Astrocyte (in vitro differentiated cells and primary cell): ENCODE results near the gene MSLN. TPM values are rescaled to one million over a fixed set of nuclear protein-coding genes. Genes with fewer than 3 reads are reported as not detected.
A peak's percentile ranks its signal among the peaks of the same experiment; 100 is the strongest.

Experiments
- DNase-seq: peaks from one replicate; pipeline ENCODE4 v3.0.0-alpha.2; 2010; ENCODE audit warnings: low read depth
- FAIRE-seq: peaks from 2 replicates; lab custom pipeline; 2011; peaks lifted over from hg19 to GRCh38; lab: Jason Lieb, UNC
- H2AFZ ChIP-seq: 2 replicates; pipeline ENCODE4 v1.6.0; 2012; ENCODE audit warnings: low read depth, low read length, inconsistent platforms
- H3K27ac ChIP-seq: 2 replicates; pipeline ENCODE4 v1.5.1; 2011; ENCODE audit warnings: low read depth, low read length, inconsistent platforms
- H3K27me3 ChIP-seq: 2 replicates; pipeline ENCODE4 v1.6.0; 2011; ENCODE audit warnings: low read length, inconsistent platforms; ENCODE audit not compliant: insufficient read depth
- H3K36me3 ChIP-seq: 2 replicates; pipeline ENCODE4 v1.5.1; 2011; ENCODE audit warnings: low read length, inconsistent platforms; ENCODE audit not compliant: insufficient read depth
- H3K4me1 ChIP-seq: 2 replicates; pipeline ENCODE4 v1.5.1; 2011; ENCODE audit warnings: low read length, inconsistent platforms; ENCODE audit not compliant: insufficient read depth
- H3K4me2 ChIP-seq: 2 replicates; pipeline ENCODE4 v1.6.0; 2012; ENCODE audit warnings: low read length, inconsistent platforms
- H3K4me3 ChIP-seq: 2 replicates; pipeline ENCODE4 v1.5.1; 2011; ENCODE audit warnings: low read depth, mild to moderate bottlenecking, low read length, inconsistent platforms; ENCODE audit not compliant: insufficient read depth
- H3K79me2 ChIP-seq: 2 replicates; pipeline ENCODE4 v1.6.0; 2012; ENCODE audit warnings: mild to moderate bottlenecking, low read length, inconsistent platforms; ENCODE audit not compliant: insufficient read depth
- H3K9ac ChIP-seq: 2 replicates; pipeline ENCODE4 v1.6.0; 2012; ENCODE audit warnings: mild to moderate bottlenecking, low read length, inconsistent platforms
- H3K9me3 ChIP-seq: 2 replicates; pipeline ENCODE4 v1.5.1; 2012; ENCODE audit warnings: low read depth, mild to moderate bottlenecking, low read length, inconsistent platforms; ENCODE audit not compliant: insufficient read depth
- H4K20me1 ChIP-seq: 2 replicates; pipeline ENCODE4 v1.6.0; 2012; ENCODE audit warnings: low read length, inconsistent platforms; ENCODE audit not compliant: insufficient read depth
- H3K27ac Mint-ChIP-seq: one replicate; pipeline ENCODE4 v1.8.0; 2021; ENCODE audit warnings: mild to moderate bottlenecking, mixed read lengths; ENCODE audit not compliant: unreplicated experiment
- H3K27me3 Mint-ChIP-seq: one replicate; pipeline ENCODE4 v1.8.0; 2021; ENCODE audit warnings: low read depth, mixed read lengths; ENCODE audit not compliant: unreplicated experiment
- H3K36me3 Mint-ChIP-seq: one replicate; pipeline ENCODE4 v1.8.0; 2021; ENCODE audit warnings: low read depth, mixed read lengths; ENCODE audit not compliant: unreplicated experiment
- H3K4me1 Mint-ChIP-seq: one replicate; pipeline ENCODE4 v1.8.0; 2021; ENCODE audit warnings: low read depth, mixed read lengths; ENCODE audit not compliant: unreplicated experiment
- H3K4me3 Mint-ChIP-seq: one replicate; pipeline ENCODE4 v1.8.0; 2021; ENCODE audit warnings: mild to moderate bottlenecking, moderate library complexity, mixed read lengths; ENCODE audit not compliant: unreplicated experiment
- H3K9me3 Mint-ChIP-seq: one replicate; pipeline ENCODE4 v1.8.0; 2021; ENCODE audit warnings: mild to moderate bottlenecking, mixed read lengths; ENCODE audit not compliant: unreplicated experiment
- EZH2 ChIP-seq: IDR thresholded peaks from 2 replicates; pipeline ENCODE4 v1.6.1; 2012; ENCODE audit warnings: mild to moderate bottlenecking, low read length, inconsistent platforms; ENCODE audit not compliant: insufficient read depth
- total RNA-seq: library from RNA; stranded (reverse); gene quantifications from 2 replicates; pipeline ENCODE4 v1.2.1, GENCODE V29; 2021
- TF ChIP-seq, protein P1 (sequence below): IDR thresholded peaks from 2 replicates; pipeline ENCODE4 v1.5.1; 2011; ENCODE audit warnings: low read depth, mild to moderate bottlenecking, inconsistent platforms, low read length, moderate library complexity; ENCODE audit not compliant: insufficient read depth

MSLN gene
- total RNA-seq, 1 donor from 2014 or later = not detected

GRCh38 chr16:787321-787966, 26.9 kb downstream of the MSLN start:
- Mint-ChIP-seq H3K36me3 (peaks cover 7% of the 10 kb centered on the region), H3K27me3 (no peaks in the 10 kb centered on the region), H3K27ac (peak overlapping the region; percentile 85), H3K4me3 (peak overlapping the region; percentile 88), H3K4me1 (no peaks in the 10 kb centered on the region), H3K9me3 (no peaks in the 10 kb centered on the region)
- peak overlapping the region; percentile 92 for H3K4me3 ChIP-seq
- no peaks in the 10 kb centered on the region for H3K9me3 ChIP-seq
- H2AFZ ChIP-seq = peak overlapping the region; percentile 66
- H4K20me1 ChIP-seq = peaks cover 36% of the 10 kb centered on the region
- TF ChIP-seq EZH2 = no peak
- TF ChIP-seq, protein P1, sequence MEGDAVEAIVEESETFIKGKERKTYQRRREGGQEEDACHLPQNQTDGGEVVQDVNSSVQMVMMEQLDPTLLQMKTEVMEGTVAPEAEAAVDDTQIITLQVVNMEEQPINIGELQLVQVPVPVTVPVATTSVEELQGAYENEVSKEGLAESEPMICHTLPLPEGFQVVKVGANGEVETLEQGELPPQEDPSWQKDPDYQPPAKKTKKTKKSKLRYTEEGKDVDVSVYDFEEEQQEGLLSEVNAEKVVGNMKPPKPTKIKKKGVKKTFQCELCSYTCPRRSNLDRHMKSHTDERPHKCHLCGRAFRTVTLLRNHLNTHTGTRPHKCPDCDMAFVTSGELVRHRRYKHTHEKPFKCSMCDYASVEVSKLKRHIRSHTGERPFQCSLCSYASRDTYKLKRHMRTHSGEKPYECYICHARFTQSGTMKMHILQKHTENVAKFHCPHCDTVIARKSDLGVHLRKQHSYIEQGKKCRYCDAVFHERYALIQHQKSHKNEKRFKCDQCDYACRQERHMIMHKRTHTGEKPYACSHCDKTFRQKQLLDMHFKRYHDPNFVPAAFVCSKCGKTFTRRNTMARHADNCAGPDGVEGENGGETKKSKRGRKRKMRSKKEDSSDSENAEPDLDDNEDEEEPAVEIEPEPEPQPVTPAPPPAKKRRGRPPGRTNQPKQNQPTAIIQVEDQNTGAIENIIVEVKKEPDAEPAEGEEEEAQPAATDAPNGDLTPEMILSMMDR = no peak
- H3K79me2 ChIP-seq = peaks cover 42% of the 10 kb centered on the region
- H3K36me3 ChIP-seq = no peaks in the 10 kb centered on the region
- DNase-seq = no peak
- H3K4me2 ChIP-seq = peak overlapping the region; percentile 97
- no peaks in the 10 kb centered on the region for H3K27me3 ChIP-seq
- H3K4me1 ChIP-seq = peaks cover 20% of the 10 kb centered on the region
- peak overlapping the region; percentile 38 for H3K27ac ChIP-seq
- H3K9ac ChIP-seq = peak overlapping the region; percentile 88
- no peak for FAIRE-seq

- H3K36me3 Mint-ChIP-seq = peaks cover 7% of the 10 kb centered on the region
- peak within 1 kb of the TSS; percentile 88 for H3K9ac ChIP-seq
- no peaks in the 10 kb centered on the region for H3K9me3 ChIP-seq
- H3K36me3 ChIP-seq = no peaks in the 10 kb centered on the region
- peak within 1 kb of the TSS; percentile 70 for H2AFZ ChIP-seq
- H3K9me3 Mint-ChIP-seq = no peaks in the 10 kb centered on the region
- no peaks in the 10 kb centered on the region for H3K27me3 Mint-ChIP-seq
- peak within 1 kb of the TSS; percentile 85 for H3K27ac Mint-ChIP-seq
- FAIRE-seq (no peak), DNase-seq (no peak)
- H3K4me2 ChIP-seq = peak within 1 kb of the TSS; percentile 97
- no peaks in the 10 kb centered on the region for H3K27me3 ChIP-seq
- TF ChIP-seq, protein P1 = no peak
- no peak for TF ChIP-seq EZH2
- peak within 1 kb of the TSS; percentile 38 for H3K27ac ChIP-seq
- peaks cover 20% of the 10 kb centered on the region for H3K4me1 ChIP-seq
- peaks cover 36% of the 10 kb centered on the region for H4K20me1 ChIP-seq
- peak within 1 kb of the TSS; percentile 88 for H3K4me3 Mint-ChIP-seq
- H3K4me3 ChIP-seq = peak within 1 kb of the TSS; percentile 92
- H3K4me1 Mint-ChIP-seq = no peaks in the 10 kb centered on the region
- peaks cover 42% of the 10 kb centered on the region for H3K79me2 ChIP-seq
Observed at GRCh38 chr16:787978-788398, 27.5 kb downstream of the MSLN start, which contains the start of gene RPUSD1. Gene RPUSD1, minus strand, starts transcription at chr16:788381. Its CDS starts 644 bp downstream, at chr16:787737.
